K562 (cell line): ENCODE results near the gene ZNF597. TPM values are rescaled to one million over a fixed set of nuclear protein-coding genes. Genes with fewer than 3 reads are reported as not detected.

Experiments used
- ATAC-seq: fragments of 200-7000 bp; cut with Tn5 transposase; 3 replicates; pipeline ENCODE4 v1.9.1; 2020; ENCODE audit warnings: moderate library complexity
- BruUV-seq: library from RNA; stranded (reverse); fragments of 400-500 nt; replicated peaks from 2 replicates; lab custom pipeline; 2021; lab: Mats Ljungman, UMichigan
- CTCF ChIA-PET: fragments of 300-600 bp; formaldehyde crosslinking; extraction: SDS; loops from one replicate; lab custom pipeline; 2021; ENCODE audit warnings: low intra/inter-chr PET ratio; lab: Yijun Ruan, JAX
- POLR2A ChIA-PET: fragments of 300-600, 350-650 bp; sonication (Branson Sonifier 250); formaldehyde crosslinking; extraction: SDS; loops from one replicate; lab custom pipeline; 2021; ENCODE audit warnings: antibody characterized with exemption, inconsistent platforms; lab: Yijun Ruan, JAX
- DNase-seq, 4 experiments: peaks; one replicate each; pipeline versions ENCODE4 v3.0.0 to v3.0.0-alpha.2; 2011 to 2018; ENCODE audit warnings: low spot score in 3 of 4, mixed read lengths in 3 of 4; ENCODE audit errors: extremely low read depth in 1 of 4
- FAIRE-seq: peaks from 2 replicates; lab custom pipeline; 2011; peaks lifted over from hg19 to GRCh38; lab: Jason Lieb, UNC
- H2AFZ ChIP-seq: 2 replicates; pipeline ENCODE4 v1.6.0; 2011; ENCODE audit warnings: low read depth, low read length, control low read depth, inconsistent platforms
- H3K27ac ChIP-seq: fragments of 200-600 bp; 3 replicates; pipeline ENCODE4 v1.8.0; 2011; ENCODE audit warnings: low read depth, mild to moderate bottlenecking, control low read depth, inconsistent platforms, low read length, moderate library complexity, mixed read lengths; ENCODE audit errors: extremely low read depth
- H3K27me3 ChIP-seq, 2 experiments: fragments of 300-600 bp in 1 of 2; 2 replicates in 1 of 2; 3 replicates in 1 of 2; pipeline versions ENCODE4 v1.6.0 to v1.8.0; 2011; ENCODE audit warnings: inconsistent platforms in 2 of 2, low read length in 2 of 2, mild to moderate bottlenecking in 1 of 2, mixed read lengths in 1 of 2, moderate library complexity in 1 of 2; ENCODE audit not compliant: control insufficient read depth in 2 of 2, insufficient read depth in 2 of 2
- H3K36me3 ChIP-seq: fragments of 300-600 bp; 3 replicates; pipeline ENCODE4 v1.8.0; 2011; ENCODE audit warnings: mild to moderate bottlenecking, low read length, inconsistent platforms; ENCODE audit not compliant: control insufficient read depth, insufficient read depth
- H3K4me1 ChIP-seq, 2 experiments: fragments of 200-600 bp in 1 of 2; replicated peaks in 1 of 2; 2 replicates in 1 of 2; 3 replicates in 1 of 2; pipeline versions ENCODE4 v1.5.1 to v1.8.0; 2011; ENCODE audit warnings: inconsistent platforms in 2 of 2, low read length in 2 of 2, mild to moderate bottlenecking in 1 of 2, mixed read lengths in 1 of 2, moderate library complexity in 1 of 2; ENCODE audit not compliant: control insufficient read depth in 2 of 2, insufficient read depth in 2 of 2
- H3K4me2 ChIP-seq: 2 replicates; pipeline ENCODE4 v1.6.1; 2011; ENCODE audit warnings: low read length, control low read depth, inconsistent platforms, mixed read lengths; ENCODE audit not compliant: insufficient read depth
- H3K4me3 ChIP-seq: fragments of 200-600 bp; sonication (generic), shearing (Covaris generic); 2 replicates; pipeline ENCODE4 v1.5.1; 2016; ENCODE audit warnings: control low read depth, inconsistent platforms
- H3K79me2 ChIP-seq: fragments of 200-600 bp; 3 replicates; pipeline ENCODE4 v1.8.0; 2011; ENCODE audit warnings: low read length, inconsistent platforms; ENCODE audit not compliant: control insufficient read depth, insufficient read depth
- H3K9ac ChIP-seq, 2 experiments: 2 replicates each; pipeline versions ENCODE4 v1.6.0 to v1.6.1; 2011; ENCODE audit warnings: low read depth in 2 of 2, low read length in 2 of 2, control low read depth in 1 of 2, inconsistent platforms in 1 of 2, mild to moderate bottlenecking in 1 of 2, mixed read lengths in 1 of 2; ENCODE audit not compliant: insufficient read depth in 1 of 2
- H3K9me1 ChIP-seq: one replicate; pipeline ENCODE4 v1.6.0; 2011; ENCODE audit warnings: inconsistent platforms, mild to moderate bottlenecking, low read length, moderate library complexity; ENCODE audit not compliant: control insufficient read depth, insufficient read depth
- H3K9me3 ChIP-seq: replicated peaks from 2 replicates; pipeline ENCODE4 v1.5.1; 2011; ENCODE audit warnings: low read depth, low read length, inconsistent platforms; ENCODE audit not compliant: control insufficient read depth, insufficient read depth
- H4K20me1 ChIP-seq: replicated peaks from 2 replicates; pipeline ENCODE4 v1.6.1; 2011; ENCODE audit warnings: low read length, inconsistent platforms, mixed read lengths; ENCODE audit not compliant: control insufficient read depth, insufficient read depth
- ADNP ChIP-seq: fragments of 200-800 bp; sonication (Bioruptor generic); IDR thresholded peaks from 2 replicates; pipeline ENCODE4 v1.6.1; 2016; ENCODE audit warnings: missing genetic modification characterization, missing compliant biosample characterization
- C11orf30 ChIP-seq: fragments of 450-650 bp; IDR thresholded peaks from 2 replicates; pipeline ENCODE4 v1.6.1; 2016; ENCODE audit warnings: low read depth, mild to moderate bottlenecking
- CBX3 ChIP-seq, 2 experiments: IDR thresholded peaks; 1 replicate in 1 of 2; 2 replicates in 1 of 2; pipeline ENCODE4 v1.6.1; 2012; ENCODE audit warnings: inconsistent platforms in 2 of 2, low read length in 2 of 2, borderline replicate concordance in 1 of 2, control low read depth in 1 of 2
- CREM ChIP-seq: IDR thresholded peaks from 2 replicates; pipeline ENCODE4 v1.6.1; 2014; ENCODE audit warnings: antibody characterized with exemption, low read depth
- MAX ChIP-seq: sonication (generic); formaldehyde crosslinking; IDR thresholded peaks from 2 replicates; pipeline ENCODE4 v1.9.0; 2022; ENCODE audit warnings: mild to moderate bottlenecking, missing genetic modification reagents
- PHF21A ChIP-seq: fragments of 450-650 bp; IDR thresholded peaks from 2 replicates; pipeline ENCODE4 v1.6.1; 2017; ENCODE audit warnings: low read depth, borderline replicate concordance
- SETDB1 ChIP-seq: IDR thresholded peaks from one replicate; pipeline ENCODE4 v1.6.1; 2012; ENCODE audit warnings: low read length, control low read depth, inconsistent platforms
- ZNF197 ChIP-seq: fragments of 200-800 bp; sonication (Bioruptor generic); IDR thresholded peaks from 2 replicates; pipeline ENCODE4 v1.6.1; 2016; ENCODE audit warnings: low read depth, missing genetic modification characterization, missing compliant biosample characterization
- ZNF408 ChIP-seq: fragments of 250-450 bp; sonication (Bioruptor Pico); IDR thresholded peaks from 2 replicates; pipeline ENCODE4 v1.4.0; 2020; ENCODE audit warnings: low read depth, mild to moderate bottlenecking, moderate library complexity
- WGBS: fragments of 100-300 bp; shearing (Covaris generic); methylation state at CpG from one replicate; pipeline ENCODE4 v1.1.6; 2016; ENCODE audit warnings: low coverage, mixed read lengths; ENCODE audit not compliant: insufficient coverage; ENCODE audit errors: missing lambda C conversion rate; 5-methylcytosine and 5-hydroxymethylcytosine counted together
- in situ Hi-C: fragments of 300-500 bp; cut with MboI; formaldehyde crosslinking; loops from 4 replicates; pipeline ENCODE4 v1.15.0; 2018; ENCODE audit warnings: inconsistent platforms, mixed read lengths
- intact Hi-C: fragments of 100-400 bp; cut with micrococcal nuclease; formaldehyde crosslinking; loops from 2 replicates; pipeline ENCODE4 v1.14.2; 2022
- polyA plus RNA-seq, 8 experiments: library from polyadenylated mRNA; depleted of rRNA in 4 of 8; stranded (reverse) in 5 of 8; unstranded in 3 of 8; fragments of >200 nt; fragmentation: Nextera tagmentation in 2 of 8; fragmentation: Illumina TruSeq in 1 of 8; extraction: Ambion mirVana in 2 of 8; extraction: Trizol in 1 of 8; gene quantifications; 2 replicates each; pipeline versions ENCODE4 v1.2.1 to v1.2.3, GENCODE V29; 2011 to 2014; ENCODE audit warnings: inconsistent platforms in 1 of 8, missing spikeins in 1 of 8
- total RNA-seq, 7 experiments: library from RNA; depleted of rRNA in 6 of 7; stranded (reverse); fragments of >200 nt in 6 of 7; fragmentation: Illumina TruSeq in 2 of 7; extraction: Trizol in 2 of 7; gene quantifications; 2 replicates each; pipeline versions ENCODE4 v1.2.1 to v1.2.3, GENCODE V29; 2011 to 2021; ENCODE audit warnings: low replicate concordance in 1 of 7
- TF ChIP-seq, protein P1 (sequence below): fragments of 450-650 bp; IDR thresholded peaks from 2 replicates; pipeline ENCODE4 v1.7.1; 2018; ENCODE audit warnings: mild to moderate bottlenecking, low read depth; ENCODE audit not compliant: partially characterized antibody
- TF ChIP-seq, protein P2 (sequence below): sonication (generic); formaldehyde crosslinking; IDR thresholded peaks from 2 replicates; pipeline ENCODE4 v1.8.0; 2022; ENCODE audit warnings: mild to moderate bottlenecking, missing genetic modification reagents
- TF ChIP-seq, protein P3 (sequence below): sonication (generic); formaldehyde crosslinking; IDR thresholded peaks from 2 replicates; pipeline ENCODE4 v1.8.0; 2022; ENCODE audit warnings: missing genetic modification reagents, mild to moderate bottlenecking, moderate library complexity, borderline replicate concordance

Gene ZNF597
- total and polyA plus RNA-seq, 9 of the 15 experiments (the other 6 are each of a cell fraction or from before 2014, with no cell fraction given): 0.14 to 0.68 (median 0.42) TPM

GRCh38 chr16:3431779-3432219 is 11.5 kb downstream of the ZNF597 start:
- no peaks in the 10 kb centered on the region for H3K79me2 ChIP-seq
- H3K27ac ChIP-seq: no peak overlapping the region; the same call in 2 of the 3 replicates
- peaks cover 0 to 6% of the 10 kb centered on the region in 2 experiments; a peak in 2 of 5 replicates for H3K4me1 ChIP-seq
- peak overlapping the region; percentile 92 for H2AFZ ChIP-seq
- no peaks in the 10 kb centered on the region for H3K36me3 ChIP-seq
- H3K27me3 ChIP-seq: peaks cover 0 to 9% of the 10 kb centered on the region in 2 experiments; a peak in 3 of 5 replicates
- in situ Hi-C loops (no loop called here), intact Hi-C loops (no loop called here)
- BruUV-seq: no TSS peak
- POLR2A ChIA-PET: interaction anchor here (0.6 kb wide), 1 partner anchor 22 kb away, joined by 3 read pairs; no protein-coding TSS in a partner anchor
- no peaks in the 10 kb centered on the region for H4K20me1 ChIP-seq
- H3K9me1 ChIP-seq: no peaks in the 10 kb centered on the region
- CTCF ChIA-PET: no interaction called here
- FAIRE-seq (peak; percentile 32), DNase-seq (peak; percentile 56 to 72 (median 64)), ATAC-seq (peak; percentile 93)
- 29% methylated on average over 25 of the region's 26 CpGs for WGBS
- peaks cover 2% of the 10 kb centered on the region; the same call in 1 of the 2 replicates for H3K9me3 ChIP-seq
- H3K4me3 ChIP-seq: peak overlapping the region; percentile 29
- peak overlapping the region; percentile 84 for H3K4me2 ChIP-seq
- H3K9ac ChIP-seq: no peak overlapping the region
- no peak for TF ChIP-seq ZNF197 (CRISPR knock-in tag)
- peak in 1 of 2 experiments; percentile 86; a peak in 1 of 3 replicates for TF ChIP-seq CBX3 (IDR thresholded peaks at IDR 0.05; ENCODE audit: borderline replicate concordance in 1 of 2, low read length in 2 of 2)
- TF ChIP-seq PHF21A: no peak
- no peak for TF ChIP-seq ZNF408 (CRISPR knock-in tag)
- TF ChIP-seq C11orf30: peak; percentile 43; the same call in 1 of the 2 replicates
- no peak for TF ChIP-seq ADNP (tag)
- TF ChIP-seq, protein P1, sequence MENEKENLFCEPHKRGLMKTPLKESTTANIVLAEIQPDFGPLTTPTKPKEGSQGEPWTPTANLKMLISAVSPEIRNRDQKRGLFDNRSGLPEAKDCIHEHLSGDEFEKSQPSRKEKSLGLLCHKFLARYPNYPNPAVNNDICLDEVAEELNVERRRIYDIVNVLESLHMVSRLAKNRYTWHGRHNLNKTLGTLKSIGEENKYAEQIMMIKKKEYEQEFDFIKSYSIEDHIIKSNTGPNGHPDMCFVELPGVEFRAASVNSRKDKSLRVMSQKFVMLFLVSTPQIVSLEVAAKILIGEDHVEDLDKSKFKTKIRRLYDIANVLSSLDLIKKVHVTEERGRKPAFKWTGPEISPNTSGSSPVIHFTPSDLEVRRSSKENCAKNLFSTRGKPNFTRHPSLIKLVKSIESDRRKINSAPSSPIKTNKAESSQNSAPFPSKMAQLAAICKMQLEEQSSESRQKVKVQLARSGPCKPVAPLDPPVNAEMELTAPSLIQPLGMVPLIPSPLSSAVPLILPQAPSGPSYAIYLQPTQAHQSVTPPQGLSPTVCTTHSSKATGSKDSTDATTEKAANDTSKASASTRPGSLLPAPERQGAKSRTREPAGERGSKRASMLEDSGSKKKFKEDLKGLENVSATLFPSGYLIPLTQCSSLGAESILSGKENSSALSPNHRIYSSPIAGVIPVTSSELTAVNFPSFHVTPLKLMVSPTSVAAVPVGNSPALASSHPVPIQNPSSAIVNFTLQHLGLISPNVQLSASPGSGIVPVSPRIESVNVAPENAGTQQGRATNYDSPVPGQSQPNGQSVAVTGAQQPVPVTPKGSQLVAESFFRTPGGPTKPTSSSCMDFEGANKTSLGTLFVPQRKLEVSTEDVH: no peak
- 0 out of 2 replicates have a peak, but pooled peaks have one; percentile 32 for TF ChIP-seq MAX
- TF ChIP-seq SETDB1: no peak
- TF ChIP-seq, protein P2, sequence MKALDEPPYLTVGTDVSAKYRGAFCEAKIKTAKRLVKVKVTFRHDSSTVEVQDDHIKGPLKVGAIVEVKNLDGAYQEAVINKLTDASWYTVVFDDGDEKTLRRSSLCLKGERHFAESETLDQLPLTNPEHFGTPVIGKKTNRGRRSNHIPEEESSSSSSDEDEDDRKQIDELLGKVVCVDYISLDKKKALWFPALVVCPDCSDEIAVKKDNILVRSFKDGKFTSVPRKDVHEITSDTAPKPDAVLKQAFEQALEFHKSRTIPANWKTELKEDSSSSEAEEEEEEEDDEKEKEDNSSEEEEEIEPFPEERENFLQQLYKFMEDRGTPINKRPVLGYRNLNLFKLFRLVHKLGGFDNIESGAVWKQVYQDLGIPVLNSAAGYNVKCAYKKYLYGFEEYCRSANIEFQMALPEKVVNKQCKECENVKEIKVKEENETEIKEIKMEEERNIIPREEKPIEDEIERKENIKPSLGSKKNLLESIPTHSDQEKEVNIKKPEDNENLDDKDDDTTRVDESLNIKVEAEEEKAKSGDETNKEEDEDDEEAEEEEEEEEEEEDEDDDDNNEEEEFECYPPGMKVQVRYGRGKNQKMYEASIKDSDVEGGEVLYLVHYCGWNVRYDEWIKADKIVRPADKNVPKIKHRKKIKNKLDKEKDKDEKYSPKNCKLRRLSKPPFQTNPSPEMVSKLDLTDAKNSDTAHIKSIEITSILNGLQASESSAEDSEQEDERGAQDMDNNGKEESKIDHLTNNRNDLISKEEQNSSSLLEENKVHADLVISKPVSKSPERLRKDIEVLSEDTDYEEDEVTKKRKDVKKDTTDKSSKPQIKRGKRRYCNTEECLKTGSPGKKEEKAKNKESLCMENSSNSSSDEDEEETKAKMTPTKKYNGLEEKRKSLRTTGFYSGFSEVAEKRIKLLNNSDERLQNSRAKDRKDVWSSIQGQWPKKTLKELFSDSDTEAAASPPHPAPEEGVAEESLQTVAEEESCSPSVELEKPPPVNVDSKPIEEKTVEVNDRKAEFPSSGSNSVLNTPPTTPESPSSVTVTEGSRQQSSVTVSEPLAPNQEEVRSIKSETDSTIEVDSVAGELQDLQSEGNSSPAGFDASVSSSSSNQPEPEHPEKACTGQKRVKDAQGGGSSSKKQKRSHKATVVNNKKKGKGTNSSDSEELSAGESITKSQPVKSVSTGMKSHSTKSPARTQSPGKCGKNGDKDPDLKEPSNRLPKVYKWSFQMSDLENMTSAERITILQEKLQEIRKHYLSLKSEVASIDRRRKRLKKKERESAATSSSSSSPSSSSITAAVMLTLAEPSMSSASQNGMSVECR (CRISPR knock-in tag): 0 out of 2 replicates have a peak, but pooled peaks have one; percentile 41
- 0 out of 2 replicates have a peak, but pooled peaks have one; percentile 27 for TF ChIP-seq CREM
- TF ChIP-seq, protein P3, sequence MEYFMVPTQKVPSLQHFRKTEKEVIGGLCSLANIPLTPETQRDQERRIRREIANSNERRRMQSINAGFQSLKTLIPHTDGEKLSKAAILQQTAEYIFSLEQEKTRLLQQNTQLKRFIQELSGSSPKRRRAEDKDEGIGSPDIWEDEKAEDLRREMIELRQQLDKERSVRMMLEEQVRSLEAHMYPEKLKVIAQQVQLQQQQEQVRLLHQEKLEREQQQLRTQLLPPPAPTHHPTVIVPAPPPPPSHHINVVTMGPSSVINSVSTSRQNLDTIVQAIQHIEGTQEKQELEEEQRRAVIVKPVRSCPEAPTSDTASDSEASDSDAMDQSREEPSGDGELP (CRISPR knock-in tag): peak; percentile 29; the same call in 1 of the 2 replicates
